NCI-H510A treated with DMSO at 0.1 percent for 48 hours (cell line): Measurements from ENCODE around the gene ARMC6.

Experiments
- DNase-seq: peaks from one replicate; lab custom pipeline; 2025; lab: John Stamatoyannopoulos, UW

ARMC6 gene

GRCh38 chr19:19033426-19034203 lies at the start of gene ARMC6, which contains the start of gene SUGP2:
TSS of gene ARMC6 (plus strand) at chr19:19033603. CDS start at chr19:19034210, 607 bp downstream.
TSS of gene SUGP2 (minus strand) at chr19:19033517. CDS start at chr19:19031071, 2,446 bp downstream.
- DNase-seq = peak; percentile 86

GRCh38 chr19:18984251-18984650 lies 49.2 kb upstream of the ARMC6 start:
- no peak for DNase-seq

GRCh38 chr19:18985257-18985656 lies 48.1 kb upstream of the ARMC6 start:
- no peak for DNase-seq

GRCh38 chr19:18987456-18987855 lies 45.9 kb upstream of the ARMC6 start:
- no peak for DNase-seq

- DNase-seq = no peak
Observed at GRCh38 chr19:18989316-18989715, 44.1 kb upstream of the ARMC6 start.

- no peak for DNase-seq
Observed at GRCh38 chr19:18990128-18990708, 43.2 kb upstream of the ARMC6 start.

GRCh38 chr19:18991006-18991405 lies 42.4 kb upstream of the ARMC6 start:
- no peak for DNase-seq

GRCh38 chr19:18991468-18991867 lies 41.9 kb upstream of the ARMC6 start:
- no peak for DNase-seq

- DNase-seq = no peak
Observed at GRCh38 chr19:18992696-18993095, 40.7 kb upstream of the ARMC6 start.

- DNase-seq = no peak
Observed at GRCh38 chr19:18993115-18993514, 40.3 kb upstream of the ARMC6 start.

- peak; percentile 39 for DNase-seq
Observed at GRCh38 chr19:18995804-18996241, 37.6 kb upstream of the ARMC6 start.

- no peak for DNase-seq
Observed at GRCh38 chr19:18996351-18996750, 37.1 kb upstream of the ARMC6 start.

- DNase-seq = no peak
Observed at GRCh38 chr19:18996796-18997394, 36.5 kb upstream of the ARMC6 start.

- no peak for DNase-seq
Observed at GRCh38 chr19:18998276-18998675, 35.1 kb upstream of the ARMC6 start.

- no peak for DNase-seq
Observed at GRCh38 chr19:18999016-18999758, 34.2 kb upstream of the ARMC6 start.

GRCh38 chr19:18999896-19000620 lies 33.3 kb upstream of the ARMC6 start:
- DNase-seq = no peak

GRCh38 chr19:19004144-19004543 lies 29.3 kb upstream of the ARMC6 start:
- DNase-seq = no peak

GRCh38 chr19:19006213-19006612 lies 27.2 kb upstream of the ARMC6 start:
- DNase-seq = no peak

GRCh38 chr19:19009951-19010350 lies 23.5 kb upstream of the ARMC6 start:
- no peak for DNase-seq

- DNase-seq = no peak
Observed at GRCh38 chr19:19010551-19010950, 22.9 kb upstream of the ARMC6 start.

GRCh38 chr19:19021115-19021514 lies 12.3 kb upstream of the ARMC6 start:
- DNase-seq = no peak
